H9 (cell line): Measurements from ENCODE around the gene IWS1. TPM values are rescaled to one million over a fixed set of nuclear protein-coding genes. Genes with fewer than 3 reads are reported as not detected.

Experiments used
- DNase-seq: peaks from one replicate; pipeline ENCODE4 v3.0.0-alpha.2; 2017
- H2AFZ ChIP-seq: one replicate; pipeline ENCODE4 v1.6.1; 2013; ENCODE audit warnings: mild to moderate bottlenecking, low read length, control low read depth, moderate library complexity
- H2AK5ac ChIP-seq: 2 replicates; pipeline ENCODE4 v1.6.1; 2013; ENCODE audit warnings: low read length, control low read depth, mixed read lengths; ENCODE audit not compliant: insufficient read length
- H2BK120ac ChIP-seq: one replicate; pipeline ENCODE4 v1.6.1; 2013; ENCODE audit warnings: low read depth, mild to moderate bottlenecking, low read length, control low read depth, inconsistent platforms; ENCODE audit not compliant: poor library complexity, severe bottlenecking
- H2BK12ac ChIP-seq: 2 replicates; pipeline ENCODE4 v1.6.1; 2013; ENCODE audit warnings: low read length, control low read depth, mixed read lengths, low read depth; ENCODE audit not compliant: insufficient read length
- H2BK15ac ChIP-seq: 2 replicates; pipeline ENCODE4 v1.6.1; 2013; ENCODE audit warnings: low read depth, low read length, control low read depth
- H2BK20ac ChIP-seq: one replicate; pipeline ENCODE4 v1.6.1; 2013; ENCODE audit warnings: low read depth, mild to moderate bottlenecking, low read length, control low read depth, inconsistent platforms; ENCODE audit not compliant: poor library complexity, severe bottlenecking
- H2BK5ac ChIP-seq: 2 replicates; pipeline ENCODE4 v1.6.1; 2013; ENCODE audit warnings: low read length, control low read depth, mixed read lengths; ENCODE audit not compliant: insufficient read length
- H3K14ac ChIP-seq: 2 replicates; pipeline ENCODE4 v1.6.1; 2013; ENCODE audit warnings: low read length, control low read depth; ENCODE audit not compliant: insufficient read depth
- H3K18ac ChIP-seq: 2 replicates; pipeline ENCODE4 v1.6.1; 2013; ENCODE audit warnings: low read depth, mild to moderate bottlenecking, mixed read lengths, low read length, control low read depth; ENCODE audit not compliant: insufficient read length
- H3K23ac ChIP-seq: 2 replicates; pipeline ENCODE4 v1.6.1; 2013; ENCODE audit warnings: low read length, control low read depth, mixed read lengths, low read depth; ENCODE audit not compliant: insufficient read length
- H3K23me2 ChIP-seq: 2 replicates; pipeline ENCODE4 v1.6.1; 2013; ENCODE audit warnings: low read depth, mild to moderate bottlenecking, mixed read lengths, low read length, control low read depth; ENCODE audit not compliant: insufficient read length, poor library complexity, severe bottlenecking
- H3K27ac ChIP-seq: 2 replicates; pipeline ENCODE4 v1.5.1; 2013; ENCODE audit warnings: low read length, control low read depth, mixed read lengths, low read depth; ENCODE audit not compliant: insufficient read length
- H3K27me3 ChIP-seq: 2 replicates; pipeline ENCODE4 v1.6.1; 2013; ENCODE audit warnings: low read length, control low read depth, inconsistent platforms; ENCODE audit not compliant: insufficient read depth
- H3K4ac ChIP-seq: 2 replicates; pipeline ENCODE4 v1.6.1; 2013; ENCODE audit warnings: low read depth, mild to moderate bottlenecking, control low read depth, inconsistent platforms, low read length, moderate library complexity
- H3K4me1 ChIP-seq: 2 replicates; pipeline ENCODE4 v1.6.1; 2013; ENCODE audit warnings: low read length, control low read depth, inconsistent platforms; ENCODE audit not compliant: insufficient read depth
- H3K4me2 ChIP-seq: 2 replicates; pipeline ENCODE4 v1.6.1; 2013; ENCODE audit warnings: low read length, control low read depth, mixed read lengths; ENCODE audit not compliant: insufficient read length, insufficient read depth
- H3K56ac ChIP-seq: 2 replicates; pipeline ENCODE4 v1.6.1; 2013; ENCODE audit warnings: low read depth, mild to moderate bottlenecking, mixed read lengths, low read length, control low read depth; ENCODE audit not compliant: insufficient read length
- H3K79me1 ChIP-seq: 2 replicates; pipeline ENCODE4 v1.6.1; 2013; ENCODE audit warnings: low read depth, mild to moderate bottlenecking, moderate library complexity, low read length, control low read depth, inconsistent platforms; ENCODE audit not compliant: insufficient read depth, poor library complexity, severe bottlenecking
- H3K79me2 ChIP-seq: 2 replicates; pipeline ENCODE4 v1.6.1; 2013; ENCODE audit warnings: low read length, control low read depth, inconsistent platforms; ENCODE audit not compliant: insufficient read depth
- H3K9ac ChIP-seq: 2 replicates; pipeline ENCODE4 v1.6.1; 2013; ENCODE audit warnings: low read length, control low read depth, mixed read lengths; ENCODE audit not compliant: insufficient read length; ENCODE audit errors: extremely low read depth
- H3K9me3 ChIP-seq: one replicate; pipeline ENCODE4 v1.6.1; 2013; ENCODE audit warnings: low read depth, low read length, inconsistent platforms; ENCODE audit not compliant: control insufficient read depth
- H3T11ph ChIP-seq: one replicate; pipeline ENCODE4 v1.6.1; 2013; ENCODE audit warnings: mild to moderate bottlenecking, low read length, control low read depth, inconsistent platforms
- H4K20me1 ChIP-seq: one replicate; pipeline ENCODE4 v1.6.1; 2013; ENCODE audit not compliant: control insufficient read depth, insufficient read length, insufficient read depth
- H4K5ac ChIP-seq: 2 replicates; pipeline ENCODE4 v1.6.1; 2013; ENCODE audit warnings: low read depth, mild to moderate bottlenecking, mixed read lengths, low read length, control low read depth; ENCODE audit not compliant: insufficient read length
- H4K8ac ChIP-seq: replicated peaks from 2 replicates; pipeline ENCODE4 v1.6.1; 2013; ENCODE audit warnings: low read length, control low read depth, mixed read lengths, low read depth; ENCODE audit not compliant: insufficient read length
- H4K91ac ChIP-seq: 2 replicates; pipeline ENCODE4 v1.6.1; 2013; ENCODE audit warnings: low read depth, mild to moderate bottlenecking, moderate library complexity, mixed read lengths, low read length, control low read depth; ENCODE audit not compliant: insufficient read length
- H3K27ac Mint-ChIP-seq, 3 experiments: 2 replicates in 2 of 3; 3 replicates in 1 of 3; pipeline ENCODE4 v1.8.0; 2020 to 2021; ENCODE audit warnings: mixed read lengths in 3 of 3, mild to moderate bottlenecking in 1 of 3, moderate library complexity in 1 of 3
- H3K27me3 Mint-ChIP-seq: 2 replicates; pipeline ENCODE4 v1.8.0; 2021; ENCODE audit warnings: low read depth, mild to moderate bottlenecking, moderate library complexity, mixed read lengths
- H3K36me3 Mint-ChIP-seq, 3 experiments: 2 replicates in 2 of 3; 3 replicates in 1 of 3; pipeline ENCODE4 v1.8.0; 2020 to 2021; ENCODE audit warnings: low read depth in 3 of 3, mixed read lengths in 3 of 3; ENCODE audit not compliant: insufficient read depth in 1 of 3
- H3K4me1 Mint-ChIP-seq, 2 experiments: 2 replicates each; pipeline ENCODE4 v1.8.0; 2020; ENCODE audit warnings: mixed read lengths in 2 of 2
- H3K4me3 Mint-ChIP-seq, 2 experiments: 2 replicates in 1 of 2; 3 replicates in 1 of 2; pipeline ENCODE4 v1.8.0; 2020 to 2021; ENCODE audit warnings: mild to moderate bottlenecking in 2 of 2, mixed read lengths in 2 of 2, moderate library complexity in 1 of 2
- H3K9me3 Mint-ChIP-seq, 2 experiments: 2 replicates in 1 of 2; 3 replicates in 1 of 2; pipeline ENCODE4 v1.8.0; 2020; ENCODE audit warnings: mild to moderate bottlenecking in 2 of 2, mixed read lengths in 2 of 2, moderate library complexity in 1 of 2
- CTCF ChIP-seq: fragments of 200-600 bp; sonication (generic); conservative IDR thresholded peaks from 3 replicates; pipeline ENCODE4 v1.8.0; 2021; ENCODE audit warnings: antibody characterized with exemption, mild to moderate bottlenecking
- WGBS: extraction: QIAGEN DNeasy Blood & Tissue Kit; methylation state at CpG from one replicate; pipeline ENCODE4 v1.1.7; 2013; ENCODE audit warnings: missing lambda C conversion rate, low lambda C conversion rate, mixed read lengths; ENCODE audit not compliant: insufficient read length; ENCODE audit errors: extremely low coverage; 5-methylcytosine and 5-hydroxymethylcytosine counted together
- total RNA-seq: library from RNA; stranded (reverse); gene quantifications from 2 replicates; pipeline ENCODE4 v1.2.1, GENCODE V29; 2021

IWS1 gene
- total RNA-seq, 1 experiment from 2014 or later, result 66.2 TPM

DNA sequence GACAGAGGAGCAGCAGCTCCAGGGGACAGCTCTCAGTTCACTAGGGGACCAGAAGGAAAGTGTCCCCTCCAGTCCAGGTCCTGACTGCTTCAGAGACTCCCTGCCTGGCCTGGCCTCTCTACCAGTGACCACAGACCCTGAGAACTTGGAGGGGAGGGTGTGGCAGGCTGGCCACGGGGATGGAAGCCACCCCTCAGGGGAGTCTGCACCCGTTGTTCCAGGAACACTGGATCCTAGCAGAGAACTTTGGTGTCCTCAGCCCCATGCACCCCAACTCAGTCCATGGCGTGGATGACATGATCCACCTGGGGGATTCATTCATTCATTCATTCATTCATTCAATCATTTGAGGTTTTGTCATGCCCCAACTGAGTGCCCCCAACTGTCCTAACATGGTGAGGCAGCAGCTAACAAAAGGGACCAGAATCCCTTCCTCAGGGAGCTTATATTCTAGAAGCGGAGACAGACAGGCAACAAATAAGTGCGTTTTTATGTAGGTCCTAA is 41.1 kb upstream of the IWS1 start:
- no peak overlapping the region for H2BK12ac ChIP-seq
- H3K36me3 Mint-ChIP-seq, result no peaks in the 10 kb centered on the region
- no peak overlapping the region for H4K5ac ChIP-seq
- H3K9ac ChIP-seq, result no peak overlapping the region
- no peak overlapping the region; the same call in 1 of the 2 replicates for H3K14ac ChIP-seq
- WGBS, result no CpG with 5 or more reads among the region's 5 CpGs
- H2BK15ac ChIP-seq, result no peak overlapping the region
- H3K79me1 ChIP-seq, result no peaks in the 10 kb centered on the region
- peaks cover 2% of the 10 kb centered on the region for H3K27me3 Mint-ChIP-seq
- no peak overlapping the region for H3K27ac Mint-ChIP-seq
- no peaks in the 10 kb centered on the region for H3K9me3 ChIP-seq
- H3K27me3 ChIP-seq, result no peaks in the 10 kb centered on the region
- H3K4me2 ChIP-seq, result no peak overlapping the region
- H4K8ac ChIP-seq, result no peak overlapping the region
- no peak overlapping the region; a peak in 1 of 5 replicates for H3K4me3 Mint-ChIP-seq
- no peaks in the 10 kb centered on the region for H3K4me1 ChIP-seq
- H3K79me2 ChIP-seq, result no peaks in the 10 kb centered on the region
- no peak overlapping the region for H2AK5ac ChIP-seq
- H3K4ac ChIP-seq, result no peak overlapping the region
- no peak overlapping the region for H3K23ac ChIP-seq
- H2AFZ ChIP-seq, result no peak overlapping the region
- no peaks in the 10 kb centered on the region for H4K20me1 ChIP-seq
- no peak overlapping the region for H4K91ac ChIP-seq
- H3K23me2 ChIP-seq, result no peaks in the 10 kb centered on the region
- no peak overlapping the region for H3K56ac ChIP-seq
- no peak for DNase-seq
- H3K4me1 Mint-ChIP-seq, result peaks cover 15% of the 10 kb centered on the region in 2 experiments
- H2BK120ac ChIP-seq, result no peak overlapping the region
- no peak overlapping the region for H3T11ph ChIP-seq
- no peak overlapping the region for H3K18ac ChIP-seq
- H2BK5ac ChIP-seq, result no peak overlapping the region
- H2BK20ac ChIP-seq, result no peak overlapping the region
- no peak for TF ChIP-seq CTCF
- H3K27ac ChIP-seq, result no peak overlapping the region
- H3K9me3 Mint-ChIP-seq, result no peaks in the 10 kb centered on the region; a peak in 1 of 5 replicates
